HL-60/S4 treated with retinoic acid at 250 ng/mL for 4 days and 3 days (cell line): ENCODE results near the gene PARN.

Source experiments
- in situ Hi-C: fragments of 300-500 bp; cut with MboI; formaldehyde crosslinking; loops from 2 replicates; pipeline ENCODE4 v1.7.0; 2022; ENCODE audit warnings: low sequenced_read_pairs

PARN gene

DNA sequence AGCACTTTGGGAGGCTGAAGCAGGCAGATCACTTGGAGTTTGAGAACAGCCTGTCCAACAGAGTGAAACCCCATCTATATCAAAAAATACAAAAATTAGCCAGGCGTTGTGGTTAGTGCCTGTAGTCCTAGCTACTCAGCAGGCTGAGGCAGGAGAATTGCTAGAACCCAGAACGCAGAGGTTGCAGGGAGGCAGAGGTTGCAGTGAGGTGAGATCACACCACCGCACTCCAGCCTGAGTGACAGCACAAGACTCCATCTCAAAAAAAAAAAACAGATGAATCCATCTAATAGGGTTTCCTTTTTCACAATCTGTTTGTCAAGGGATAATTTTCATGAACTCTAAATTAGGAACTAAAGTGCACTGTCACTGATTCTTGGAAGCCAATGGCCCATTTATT, 99.0 kb downstream of the PARN start:
- in situ Hi-C loops = loop anchor here (25.0 kb wide), 1 partner anchor 619 kb away; the partner anchor contains the start of gene ERCC4

DNA sequence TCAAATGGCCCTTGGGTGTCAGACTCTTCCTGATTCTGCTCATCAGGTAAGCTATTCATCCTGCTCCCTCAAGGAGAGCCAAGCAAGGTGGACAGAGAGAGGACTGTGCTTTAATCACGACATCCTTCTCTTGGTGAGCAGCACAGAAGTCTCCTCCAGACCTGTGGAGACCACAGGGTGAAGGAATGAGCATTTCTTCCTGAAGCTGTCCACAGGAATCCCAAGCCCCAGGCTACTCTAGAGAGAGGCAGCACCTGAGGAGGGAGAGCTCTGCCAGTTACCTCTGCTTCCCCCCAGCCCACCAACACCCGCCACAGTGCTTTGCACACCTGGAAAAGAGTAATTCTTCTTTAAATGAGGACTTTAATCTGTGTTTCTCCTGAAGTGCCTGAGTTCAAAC, 100.0 kb downstream of the PARN start:
- in situ Hi-C loops = loop anchor here (25.0 kb wide), 1 partner anchor 618 kb away; the partner anchor contains the start of gene ERCC4

- in situ Hi-C loops = loop anchor here (25.0 kb wide), 1 partner anchor 617 kb away; the partner anchor contains the start of gene ERCC4
These were observed 100.9 kb downstream of the PARN start for GRCh38 chr16:14529010-14529669.

DNA sequence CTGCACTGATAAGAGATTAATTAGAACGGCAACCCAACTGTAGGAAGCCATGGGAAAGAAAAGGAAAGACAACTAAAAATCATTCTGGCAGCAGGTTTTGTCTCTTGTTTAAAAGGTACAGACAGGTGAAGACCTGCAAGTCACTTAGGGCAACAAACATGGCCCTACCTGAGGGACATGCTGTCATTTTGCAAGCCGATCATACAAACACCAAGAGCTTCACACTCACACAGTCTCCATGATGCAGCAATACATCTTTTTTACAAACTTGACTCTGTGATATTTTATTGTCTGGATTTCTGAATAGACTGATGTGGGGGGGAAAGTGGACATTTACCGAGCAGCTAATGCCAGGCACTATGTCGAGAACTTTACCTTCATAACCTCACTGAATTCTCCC, 101.8 kb downstream of the PARN start:
- in situ Hi-C loops = loop anchor here (25.0 kb wide), 1 partner anchor 616 kb away; the partner anchor contains the start of gene ERCC4

GRCh38 chr16:14527411-14528044, 102.5 kb downstream of the PARN start:
- in situ Hi-C loops = loop anchor here (25.0 kb wide), 1 partner anchor 615 kb away; the partner anchor contains the start of gene ERCC4

DNA sequence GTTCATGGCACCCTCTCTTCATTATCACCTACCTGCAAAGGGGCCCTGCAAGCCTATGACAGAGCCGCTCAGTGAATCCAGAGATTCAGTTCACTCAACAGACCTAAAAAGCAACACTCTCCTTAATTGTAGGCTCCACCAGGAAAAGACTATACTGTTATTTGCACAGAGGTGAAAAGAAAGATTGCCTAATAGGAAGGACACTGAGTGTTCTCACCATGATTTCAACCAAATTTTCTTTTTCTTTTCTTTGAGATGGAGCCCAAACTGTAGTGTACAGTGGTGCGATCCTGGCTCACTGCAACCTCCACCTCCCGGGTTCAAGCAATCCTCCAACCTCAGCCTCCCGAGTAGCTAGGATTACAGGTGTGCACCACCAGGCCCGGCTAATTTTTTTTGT, 104.5 kb downstream of the PARN start:
- in situ Hi-C loops = loop anchor here (25.0 kb wide), 1 partner anchor 613 kb away; the partner anchor contains the start of gene ERCC4

- in situ Hi-C loops = loop anchor here (25.0 kb wide), 1 partner anchor 613 kb away; the partner anchor contains the start of gene ERCC4
These were observed 105.1 kb downstream of the PARN start for GRCh38 chr16:14524979-14525378.

DNA sequence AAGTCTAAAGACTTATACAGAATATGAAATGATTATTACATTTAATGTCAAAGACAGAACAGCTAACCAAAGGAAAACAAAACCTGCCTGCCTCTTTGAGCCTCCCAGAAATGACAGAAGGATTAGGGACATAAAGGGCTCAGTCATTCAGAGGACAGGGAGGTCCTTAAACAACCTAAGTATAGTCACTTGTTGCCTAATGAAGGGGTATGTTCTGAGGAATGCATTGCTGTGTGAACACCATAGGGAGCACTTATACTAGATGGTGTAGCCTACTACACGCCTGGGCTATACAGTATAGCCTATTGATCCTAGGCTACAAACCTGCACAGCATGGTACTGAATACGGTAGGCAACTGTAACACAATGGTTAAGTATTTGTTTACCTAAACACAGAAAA, 106.4 kb downstream of the PARN start:
- in situ Hi-C loops = no loop called here

DNA sequence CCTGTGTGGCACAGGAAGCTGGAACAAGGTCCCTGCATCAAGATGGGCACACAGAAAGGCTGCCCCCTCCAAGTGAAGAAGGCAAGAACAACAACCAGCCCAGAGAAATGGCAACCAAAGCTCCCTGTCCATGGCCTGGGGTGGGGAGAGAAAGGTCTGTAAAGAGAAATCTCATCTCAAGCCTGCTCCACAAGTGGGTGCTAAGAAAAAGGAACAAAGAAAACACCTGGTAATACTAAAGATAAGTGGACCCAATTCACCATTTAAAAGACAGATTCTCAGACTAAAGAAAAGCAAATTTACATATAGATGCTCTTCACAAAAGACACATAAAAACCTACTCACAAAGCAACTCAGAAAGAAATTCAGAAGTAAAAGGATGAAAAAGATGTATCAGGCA, 107.4 kb downstream of the PARN start:
- in situ Hi-C loops = no loop called here

DNA sequence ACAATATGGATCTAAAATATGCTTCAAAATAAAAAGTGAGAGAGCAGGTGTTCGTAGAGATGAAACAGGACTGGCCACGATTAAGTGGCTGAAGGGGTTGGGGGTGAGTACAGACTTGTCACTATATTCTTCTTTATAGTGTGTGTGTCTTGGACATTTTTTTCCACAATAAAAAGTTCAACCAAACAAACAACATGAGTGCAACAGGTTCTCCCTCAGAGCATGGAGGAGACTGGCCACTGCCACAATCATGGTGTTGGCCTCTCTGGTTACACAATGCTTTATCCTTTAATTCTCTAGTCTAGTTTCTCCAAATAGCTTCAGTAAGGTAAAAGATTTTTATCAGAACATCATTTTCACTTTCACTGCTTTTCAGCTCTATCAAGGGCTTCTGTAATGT, 109.3 kb downstream of the PARN start:
- in situ Hi-C loops = no loop called here

DNA sequence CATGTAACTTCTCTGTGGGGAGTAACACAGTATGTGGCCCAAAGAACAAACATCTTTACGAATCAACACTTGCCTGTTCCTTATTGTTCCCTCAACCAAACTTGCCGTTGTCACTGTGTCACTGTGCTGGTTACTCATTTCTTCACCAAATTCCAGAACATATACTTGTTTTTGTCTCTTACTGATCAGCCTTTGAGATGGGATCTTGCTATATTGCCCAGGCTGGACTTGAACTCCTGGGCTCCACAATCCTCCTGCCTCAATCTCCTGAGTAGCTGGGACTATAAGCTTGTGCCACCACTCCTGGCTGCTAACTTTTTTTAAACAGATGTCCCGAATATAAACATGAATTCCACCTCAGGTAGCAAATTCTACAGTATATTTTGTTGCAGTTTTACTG, 115.1 kb downstream of the PARN start:
- in situ Hi-C loops = no loop called here

GRCh38 chr16:14513389-14514107, 116.5 kb downstream of the PARN start:
- in situ Hi-C loops = no loop called here

DNA sequence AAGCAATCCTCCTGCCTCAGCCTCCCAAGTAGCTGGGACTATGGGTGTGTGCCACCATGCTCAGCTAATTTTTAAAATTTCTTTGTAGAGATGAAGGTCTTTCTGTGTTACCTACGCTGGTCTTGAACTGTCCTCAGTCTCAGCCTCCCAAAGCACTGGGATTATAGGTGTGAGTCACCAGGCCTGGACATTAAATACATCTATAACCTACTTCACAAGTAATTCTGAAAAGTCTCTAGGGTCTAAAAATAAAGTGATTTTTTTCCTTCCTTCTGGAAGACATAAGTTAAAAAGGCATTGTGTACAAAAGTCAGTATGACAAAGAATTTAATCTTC, 118.3 kb downstream of the PARN start:
- in situ Hi-C loops = no loop called here

GRCh38 chr16:14510939-14511799, 118.9 kb downstream of the PARN start:
- in situ Hi-C loops = no loop called here

DNA sequence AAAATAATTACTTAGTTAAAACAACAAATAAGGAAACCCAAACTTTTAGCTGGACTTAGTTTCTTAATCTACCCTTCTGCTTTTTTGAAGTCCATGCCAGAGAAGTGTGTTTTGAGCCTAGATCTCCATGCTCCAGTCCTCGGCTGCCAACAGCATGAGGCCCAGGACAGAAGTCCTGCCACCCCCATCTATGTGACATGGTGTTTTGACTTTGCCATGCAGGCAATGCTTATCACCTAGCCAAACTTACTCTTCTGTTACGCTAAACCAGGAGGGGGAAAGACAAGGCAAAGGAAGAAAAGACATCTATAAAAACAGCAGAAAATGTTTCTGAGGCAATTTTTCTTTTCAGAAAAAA, 119.5 kb downstream of the PARN start:
- in situ Hi-C loops = no loop called here

DNA sequence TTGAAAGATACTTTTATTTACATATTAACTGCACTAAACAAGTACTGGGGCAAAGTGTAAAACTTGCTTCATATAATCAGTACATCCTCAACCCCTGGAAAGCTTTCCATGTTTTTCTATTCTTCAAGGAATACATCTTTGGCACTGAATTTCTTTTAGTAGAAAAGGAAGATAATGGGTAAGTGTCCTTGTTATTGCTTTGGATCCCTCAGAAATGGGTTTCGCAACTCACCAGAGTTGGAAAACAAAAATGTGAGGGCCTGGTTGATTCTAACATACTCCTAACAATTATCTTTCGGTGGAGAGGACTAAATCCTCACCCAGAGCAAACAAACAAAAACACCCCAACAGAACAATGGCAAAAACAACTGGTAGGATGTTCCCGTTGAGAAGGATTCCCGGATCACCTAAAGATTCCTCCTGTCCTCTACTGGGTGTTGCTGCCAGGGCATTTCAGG, 120.4 kb downstream of the PARN start:
- in situ Hi-C loops = no loop called here

DNA sequence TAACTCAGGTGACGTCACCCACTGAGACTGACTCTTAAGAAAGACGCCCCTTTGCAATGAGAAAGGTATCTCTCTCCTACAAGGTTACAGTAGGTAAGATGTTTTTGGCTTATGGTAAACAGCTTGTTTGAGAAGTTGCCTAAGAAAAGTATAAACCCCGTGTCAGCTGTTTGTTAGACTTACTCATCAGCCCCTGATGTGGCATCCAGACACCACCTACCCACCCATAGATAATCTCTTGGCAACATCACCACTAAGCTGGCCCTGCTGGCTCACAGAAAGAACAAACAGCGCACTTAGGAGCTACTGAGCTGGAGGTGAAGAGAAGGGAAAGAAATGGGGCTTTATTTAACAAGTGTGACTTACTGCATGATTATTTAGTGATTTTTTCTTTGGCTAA, 121.0 kb downstream of the PARN start:
- in situ Hi-C loops = no loop called here

DNA sequence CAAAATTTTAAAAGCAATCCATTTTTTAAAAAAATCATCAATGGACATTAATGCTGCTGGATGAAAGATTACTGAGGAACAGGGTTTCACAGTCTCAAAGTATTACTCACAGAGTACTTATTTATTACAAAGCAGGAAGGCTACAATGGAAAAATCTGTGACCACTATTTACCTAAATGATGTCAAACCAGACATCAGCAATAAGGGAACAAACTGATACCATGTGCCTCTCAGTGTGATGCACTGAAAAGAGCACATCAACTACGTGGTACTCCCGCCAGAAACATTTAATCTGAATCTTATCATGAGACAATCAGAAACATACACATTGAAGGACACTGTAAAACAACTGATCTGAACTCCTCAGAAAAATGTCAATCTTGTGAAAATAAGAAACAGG, 124.2 kb downstream of the PARN start:
- in situ Hi-C loops = no loop called here

GRCh38 chr16:14502932-14503741, 126.9 kb downstream of the PARN start:
- in situ Hi-C loops = no loop called here
